ENCODE data around the gene KLC3.

The KLC3 gene

DNA sequence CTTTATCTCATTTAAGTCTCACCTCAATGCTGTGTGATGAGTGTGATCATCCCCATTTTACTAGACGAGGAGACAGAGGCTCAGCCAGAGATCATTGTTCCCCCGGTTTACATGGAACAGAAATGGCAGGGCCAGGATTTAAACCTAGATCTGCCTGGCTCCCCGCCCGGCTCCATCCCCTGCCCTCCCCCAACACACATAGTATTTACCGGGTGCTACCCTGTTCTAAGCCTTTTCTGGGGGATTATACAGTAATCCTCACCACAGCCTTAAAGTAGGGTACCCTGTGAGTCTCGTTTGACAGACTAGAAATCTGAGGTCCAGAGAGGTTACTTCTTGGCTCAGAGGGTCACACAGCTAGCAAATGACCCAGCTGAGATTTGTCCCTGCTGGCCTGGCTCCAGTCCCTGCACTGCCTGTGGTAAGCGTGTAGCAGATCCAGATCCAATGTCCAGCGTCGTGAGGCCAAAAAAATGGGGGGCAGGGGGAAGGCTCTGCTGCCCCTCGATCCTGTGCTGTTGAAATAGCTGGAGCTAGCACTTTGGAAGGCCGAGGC, 3.8 kb upstream of the KLC3 start:
- no peak for TF ChIP-seq ZFP30 (CRISPR knock-in tag; IDR thresholded peaks at IDR 0.05)
- no peak for TF ChIP-seq ESRRG (CRISPR knock-in tag; IDR thresholded peaks at IDR 0.05)
- TF ChIP-seq, protein P1, sequence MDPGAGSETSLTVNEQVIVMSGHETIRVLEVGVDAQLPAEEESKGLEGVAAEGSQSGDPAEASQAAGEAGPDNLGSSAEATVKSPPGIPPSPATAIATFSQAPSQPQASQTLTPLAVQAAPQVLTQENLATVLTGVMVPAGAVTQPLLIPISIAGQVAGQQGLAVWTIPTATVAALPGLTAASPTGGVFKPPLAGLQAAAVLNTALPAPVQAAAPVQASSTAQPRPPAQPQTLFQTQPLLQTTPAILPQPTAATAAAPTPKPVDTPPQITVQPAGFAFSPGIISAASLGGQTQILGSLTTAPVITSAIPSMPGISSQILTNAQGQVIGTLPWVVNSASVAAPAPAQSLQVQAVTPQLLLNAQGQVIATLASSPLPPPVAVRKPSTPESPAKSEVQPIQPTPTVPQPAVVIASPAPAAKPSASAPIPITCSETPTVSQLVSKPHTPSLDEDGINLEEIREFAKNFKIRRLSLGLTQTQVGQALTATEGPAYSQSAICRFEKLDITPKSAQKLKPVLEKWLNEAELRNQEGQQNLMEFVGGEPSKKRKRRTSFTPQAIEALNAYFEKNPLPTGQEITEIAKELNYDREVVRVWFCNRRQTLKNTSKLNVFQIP (CRISPR knock-in tag; IDR thresholded peaks at IDR 0.05; ENCODE audit: borderline replicate concordance, low read depth) = no peak
- TF ChIP-seq ZC3H10 (CRISPR knock-in tag; IDR thresholded peaks at IDR 0.05) = no peak
- no peak for TF ChIP-seq ARNTL (CRISPR knock-in tag; IDR thresholded peaks at IDR 0.05; ENCODE audit: borderline replicate concordance, low read depth)
- no peak for TF ChIP-seq ISL1 (CRISPR knock-in tag; IDR thresholded peaks at IDR 0.05)
- no peak for TF ChIP-seq BACH2 (CRISPR knock-in tag; IDR thresholded peaks at IDR 0.05; ENCODE audit: borderline replicate concordance)
- TF ChIP-seq, protein P2, sequence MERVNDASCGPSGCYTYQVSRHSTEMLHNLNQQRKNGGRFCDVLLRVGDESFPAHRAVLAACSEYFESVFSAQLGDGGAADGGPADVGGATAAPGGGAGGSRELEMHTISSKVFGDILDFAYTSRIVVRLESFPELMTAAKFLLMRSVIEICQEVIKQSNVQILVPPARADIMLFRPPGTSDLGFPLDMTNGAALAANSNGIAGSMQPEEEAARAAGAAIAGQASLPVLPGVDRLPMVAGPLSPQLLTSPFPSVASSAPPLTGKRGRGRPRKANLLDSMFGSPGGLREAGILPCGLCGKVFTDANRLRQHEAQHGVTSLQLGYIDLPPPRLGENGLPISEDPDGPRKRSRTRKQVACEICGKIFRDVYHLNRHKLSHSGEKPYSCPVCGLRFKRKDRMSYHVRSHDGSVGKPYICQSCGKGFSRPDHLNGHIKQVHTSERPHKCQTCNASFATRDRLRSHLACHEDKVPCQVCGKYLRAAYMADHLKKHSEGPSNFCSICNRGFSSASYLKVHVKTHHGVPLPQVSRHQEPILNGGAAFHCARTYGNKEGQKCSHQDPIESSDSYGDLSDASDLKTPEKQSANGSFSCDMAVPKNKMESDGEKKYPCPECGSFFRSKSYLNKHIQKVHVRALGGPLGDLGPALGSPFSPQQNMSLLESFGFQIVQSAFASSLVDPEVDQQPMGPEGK (CRISPR knock-in tag; IDR thresholded peaks at IDR 0.05; ENCODE audit: borderline replicate concordance) = no peak
- TF ChIP-seq ZFP3 (CRISPR knock-in tag; IDR thresholded peaks at IDR 0.05) = no peak
- TF ChIP-seq SNAI2 (CRISPR knock-in tag; IDR thresholded peaks at IDR 0.05) = no peak
- no peak for TF ChIP-seq OSR1 (CRISPR knock-in tag; IDR thresholded peaks at IDR 0.05)
- TF ChIP-seq PPARA (CRISPR knock-in tag; IDR thresholded peaks at IDR 0.05; ENCODE audit: borderline replicate concordance) = no peak
- no peak for TF ChIP-seq TOX (CRISPR knock-in tag; IDR thresholded peaks at IDR 0.05; ENCODE audit: borderline replicate concordance)
- TF ChIP-seq GLIS3 (CRISPR knock-in tag; IDR thresholded peaks at IDR 0.05) = no peak
- TF ChIP-seq CSDC2 (CRISPR knock-in tag; IDR thresholded peaks at IDR 0.05) = no peak
- TF ChIP-seq, protein P3, sequence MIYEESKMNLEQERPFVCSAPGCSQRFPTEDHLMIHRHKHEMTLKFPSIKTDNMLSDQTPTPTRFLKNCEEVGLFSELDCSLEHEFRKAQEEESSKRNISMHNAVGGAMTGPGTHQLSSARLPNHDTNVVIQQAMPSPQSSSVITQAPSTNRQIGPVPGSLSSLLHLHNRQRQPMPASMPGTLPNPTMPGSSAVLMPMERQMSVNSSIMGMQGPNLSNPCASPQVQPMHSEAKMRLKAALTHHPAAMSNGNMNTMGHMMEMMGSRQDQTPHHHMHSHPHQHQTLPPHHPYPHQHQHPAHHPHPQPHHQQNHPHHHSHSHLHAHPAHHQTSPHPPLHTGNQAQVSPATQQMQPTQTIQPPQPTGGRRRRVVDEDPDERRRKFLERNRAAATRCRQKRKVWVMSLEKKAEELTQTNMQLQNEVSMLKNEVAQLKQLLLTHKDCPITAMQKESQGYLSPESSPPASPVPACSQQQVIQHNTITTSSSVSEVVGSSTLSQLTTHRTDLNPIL (CRISPR knock-in tag; IDR thresholded peaks at IDR 0.05; ENCODE audit: low read depth) = no peak
- TF ChIP-seq, protein P4, sequence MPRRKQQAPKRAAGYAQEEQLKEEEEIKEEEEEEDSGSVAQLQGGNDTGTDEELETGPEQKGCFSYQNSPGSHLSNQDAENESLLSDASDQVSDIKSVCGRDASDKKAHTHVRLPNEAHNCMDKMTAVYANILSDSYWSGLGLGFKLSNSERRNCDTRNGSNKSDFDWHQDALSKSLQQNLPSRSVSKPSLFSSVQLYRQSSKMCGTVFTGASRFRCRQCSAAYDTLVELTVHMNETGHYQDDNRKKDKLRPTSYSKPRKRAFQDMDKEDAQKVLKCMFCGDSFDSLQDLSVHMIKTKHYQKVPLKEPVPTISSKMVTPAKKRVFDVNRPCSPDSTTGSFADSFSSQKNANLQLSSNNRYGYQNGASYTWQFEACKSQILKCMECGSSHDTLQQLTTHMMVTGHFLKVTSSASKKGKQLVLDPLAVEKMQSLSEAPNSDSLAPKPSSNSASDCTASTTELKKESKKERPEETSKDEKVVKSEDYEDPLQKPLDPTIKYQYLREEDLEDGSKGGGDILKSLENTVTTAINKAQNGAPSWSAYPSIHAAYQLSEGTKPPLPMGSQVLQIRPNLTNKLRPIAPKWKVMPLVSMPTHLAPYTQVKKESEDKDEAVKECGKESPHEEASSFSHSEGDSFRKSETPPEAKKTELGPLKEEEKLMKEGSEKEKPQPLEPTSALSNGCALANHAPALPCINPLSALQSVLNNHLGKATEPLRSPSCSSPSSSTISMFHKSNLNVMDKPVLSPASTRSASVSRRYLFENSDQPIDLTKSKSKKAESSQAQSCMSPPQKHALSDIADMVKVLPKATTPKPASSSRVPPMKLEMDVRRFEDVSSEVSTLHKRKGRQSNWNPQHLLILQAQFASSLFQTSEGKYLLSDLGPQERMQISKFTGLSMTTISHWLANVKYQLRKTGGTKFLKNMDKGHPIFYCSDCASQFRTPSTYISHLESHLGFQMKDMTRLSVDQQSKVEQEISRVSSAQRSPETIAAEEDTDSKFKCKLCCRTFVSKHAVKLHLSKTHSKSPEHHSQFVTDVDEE (CRISPR knock-in tag; IDR thresholded peaks at IDR 0.05) = no peak
- TF ChIP-seq ZNF70 (CRISPR knock-in tag; IDR thresholded peaks at IDR 0.05) = no peak
- no peak for TF ChIP-seq ZNF8 (CRISPR knock-in tag; IDR thresholded peaks at IDR 0.05)
- ATAC-seq = no peak

DNA sequence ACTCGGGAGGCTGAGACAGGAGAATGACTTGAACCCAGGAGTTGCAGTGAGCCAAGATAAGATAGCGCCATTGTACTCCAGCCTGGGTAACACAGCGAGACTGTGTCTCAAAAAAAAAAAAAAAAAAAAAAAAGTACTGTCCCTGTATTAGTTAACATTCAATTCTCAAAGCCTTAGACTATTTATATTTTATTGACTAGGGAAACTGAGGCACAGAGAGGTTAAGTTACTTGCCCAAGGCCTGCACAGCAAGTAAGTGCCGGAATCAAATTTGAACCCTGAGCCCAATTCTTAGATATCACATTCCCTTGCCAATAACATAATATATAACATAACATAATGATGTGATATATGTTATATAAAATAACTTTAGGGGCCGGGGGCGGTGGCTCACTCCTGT, 921 bp upstream of the KLC3 start:
- no peak for TF ChIP-seq OSR1 (CRISPR knock-in tag; IDR thresholded peaks at IDR 0.05)
- no peak for TF ChIP-seq TOX (CRISPR knock-in tag; IDR thresholded peaks at IDR 0.05; ENCODE audit: borderline replicate concordance)
- no peak for TF ChIP-seq ZFP30 (CRISPR knock-in tag; IDR thresholded peaks at IDR 0.05)
- no peak for TF ChIP-seq ISL1 (CRISPR knock-in tag; IDR thresholded peaks at IDR 0.05)
- TF ChIP-seq ESRRG (CRISPR knock-in tag; IDR thresholded peaks at IDR 0.05) = no peak
- TF ChIP-seq, protein P2 (CRISPR knock-in tag; IDR thresholded peaks at IDR 0.05; ENCODE audit: borderline replicate concordance) = no peak
- TF ChIP-seq, protein P4 (CRISPR knock-in tag; IDR thresholded peaks at IDR 0.05) = no peak
- TF ChIP-seq ZC3H10 (CRISPR knock-in tag; IDR thresholded peaks at IDR 0.05) = no peak
- no peak for TF ChIP-seq ZNF8 (CRISPR knock-in tag; IDR thresholded peaks at IDR 0.05)
- TF ChIP-seq BACH2 (CRISPR knock-in tag; IDR thresholded peaks at IDR 0.05; ENCODE audit: borderline replicate concordance) = no peak
- TF ChIP-seq ARNTL (CRISPR knock-in tag; IDR thresholded peaks at IDR 0.05; ENCODE audit: borderline replicate concordance, low read depth) = no peak
- TF ChIP-seq ZFP3 (CRISPR knock-in tag; IDR thresholded peaks at IDR 0.05) = no peak
- TF ChIP-seq, protein P1 (CRISPR knock-in tag; IDR thresholded peaks at IDR 0.05; ENCODE audit: borderline replicate concordance, low read depth) = no peak
- TF ChIP-seq CSDC2 (CRISPR knock-in tag; IDR thresholded peaks at IDR 0.05) = no peak
- TF ChIP-seq ZNF70 (CRISPR knock-in tag; IDR thresholded peaks at IDR 0.05) = no peak
- no peak for TF ChIP-seq RARB (CRISPR knock-in tag; IDR thresholded peaks at IDR 0.05)
- no peak for TF ChIP-seq TCF4 (CRISPR knock-in tag; IDR thresholded peaks at IDR 0.05; ENCODE audit: borderline replicate concordance)
- TF ChIP-seq, protein P3 (CRISPR knock-in tag; IDR thresholded peaks at IDR 0.05; ENCODE audit: low read depth) = no peak
- TF ChIP-seq PPARA (CRISPR knock-in tag; IDR thresholded peaks at IDR 0.05; ENCODE audit: borderline replicate concordance) = no peak
- no peak for ATAC-seq

Data from SK-N-SH treated with all-trans-retinoic acid at 6 μM for 48 hours (cell line).